Panc1 (cell line): ENCODE measurements around the gene UBE2L6. TPM values are rescaled to one million over a fixed set of nuclear protein-coding genes. Genes with fewer than 3 reads are reported as not detected.

Source experiments
- ATAC-seq: fragments of 200-7000 bp; cut with Tn5 transposase; 2 replicates; pipeline ENCODE4 v1.9.1; 2020; ENCODE audit warnings: mild to moderate bottlenecking, moderate library complexity
- BruUV-seq: library from RNA; stranded (reverse); fragments of 400-500 nt; replicated peaks from 2 replicates; lab custom pipeline; 2021; lab: Mats Ljungman, UMichigan
- CTCF ChIA-PET: fragments of 300-600 bp; sonication (Branson Sonifier 250); formaldehyde crosslinking; loops from one replicate; lab custom pipeline; 2022; ENCODE audit warnings: antibody characterized with exemption; lab: Charles Lee
- POLR2A ChIA-PET: fragments of 300-600 bp; sonication (Branson Sonifier 250); formaldehyde crosslinking; loops from one replicate; lab custom pipeline; 2022; ENCODE audit warnings: antibody characterized with exemption; lab: Charles Lee
- DNase-seq: peaks from one replicate; pipeline ENCODE4 v3.0.0-alpha.2; 2010; ENCODE audit warnings: low read depth, low spot score
- H3K27ac ChIP-seq: 2 replicates; pipeline ENCODE4 v1.5.1; 2011; ENCODE audit warnings: mild to moderate bottlenecking, low read length, inconsistent platforms
- H3K27me3 ChIP-seq: fragments of 200-500 bp; sonication (Bioruptor generic); 2 replicates; pipeline ENCODE4 v1.6.0; 2014; ENCODE audit warnings: low read length, inconsistent platforms; ENCODE audit not compliant: control insufficient read depth, insufficient read depth
- H3K36me3 ChIP-seq: fragments of 200-500 bp; sonication (Bioruptor generic); 2 replicates; pipeline ENCODE4 v1.5.1; 2014; ENCODE audit warnings: inconsistent platforms, mild to moderate bottlenecking, low read length, moderate library complexity; ENCODE audit not compliant: control insufficient read depth, insufficient read depth
- H3K4me1 ChIP-seq: 2 replicates; pipeline ENCODE4 v1.5.1; 2011; ENCODE audit warnings: inconsistent platforms, mild to moderate bottlenecking, low read length, moderate library complexity; ENCODE audit not compliant: control insufficient read depth, insufficient read depth
- H3K4me3 ChIP-seq, 2 experiments: 2 replicates each; pipeline ENCODE4 v1.5.1; 2011 to 2012; ENCODE audit warnings: low read depth in 2 of 2, low read length in 2 of 2, mild to moderate bottlenecking in 2 of 2, inconsistent platforms in 1 of 2, moderate library complexity in 1 of 2
- H3K9me3 ChIP-seq: fragments of 200-500 bp; sonication (Bioruptor generic); 2 replicates; pipeline ENCODE4 v1.5.1; 2014; ENCODE audit warnings: low read depth, mild to moderate bottlenecking, inconsistent platforms, low read length, moderate library complexity; ENCODE audit not compliant: control insufficient read depth, insufficient read depth
- POLR2AphosphoS5 ChIP-seq: IDR thresholded peaks from 2 replicates; pipeline ENCODE4 v1.6.1; 2012; ENCODE audit warnings: mild to moderate bottlenecking, low read depth, low read length, moderate library complexity
- REST ChIP-seq, 2 experiments: IDR thresholded peaks; 2 replicates each; pipeline ENCODE4 v1.6.1; 2011 to 2012; ENCODE audit warnings: low read depth in 2 of 2, control low read depth in 1 of 2, low read length in 1 of 2, mild to moderate bottlenecking in 1 of 2, moderate library complexity in 1 of 2; ENCODE audit not compliant: insufficient read depth in 1 of 2
- SIN3A ChIP-seq: IDR thresholded peaks from 2 replicates; pipeline ENCODE4 v1.6.1; 2012; ENCODE audit warnings: low read depth, mild to moderate bottlenecking, low read length, moderate library complexity, borderline replicate concordance; ENCODE audit not compliant: insufficient read depth
- TCF7L2 ChIP-seq: IDR thresholded peaks from 2 replicates; pipeline ENCODE4 v1.6.1; 2011; ENCODE audit warnings: mild to moderate bottlenecking, low read depth, low read length, inconsistent platforms
- in situ Hi-C: cut with HindIII; loops from 2 replicates; pipeline ENCODE4 v1.10.0; 2016; ENCODE audit warnings: low sequenced_read_pairs, low pct_unique_long_range_greater_than_20kb
- intact Hi-C: fragments of 100-400 bp; cut with micrococcal nuclease; formaldehyde crosslinking; loops from one replicate; pipeline ENCODE4 v1.10.0; 2022; ENCODE audit not compliant: unreplicated experiment
- total RNA-seq: library from RNA; stranded (reverse); gene quantifications from one replicate; pipeline ENCODE4 v1.2.1, GENCODE V29; 2021; ENCODE audit not compliant: unreplicated experiment
- TF ChIP-seq, protein P1 (sequence below): fragments of 450-650 bp; IDR thresholded peaks from 2 replicates; pipeline ENCODE4 v1.5.1; 2017; ENCODE audit warnings: mild to moderate bottlenecking

UBE2L6 gene
- total RNA-seq, 1 experiment from 2014 or later, result 19.1 TPM

GRCh38 chr11:57515332-57516060, 52.0 kb downstream of the UBE2L6 start, which contains the start of gene SLC43A1:
SLC43A1 (minus strand) TSS chr11:57515702; CDS start chr11:57514111, 1,591 bp downstream.
- Histone ChIP-seq H3K4me3 (peak within 1 kb of the TSS; percentile 50 to 70), H3K27me3 (peaks cover 3% of the 10 kb centered on the region; the same call in 1 of the 2 replicates), H3K27ac (no peak within 1 kb of the TSS), H3K4me1 (no peaks in the 10 kb centered on the region), H3K36me3 (no peaks in the 10 kb centered on the region), H3K9me3 (no peaks in the 10 kb centered on the region)
- in situ Hi-C loops, result no loop called here
- no TSS peak for BruUV-seq
- CTCF ChIA-PET, result interaction anchor here (0.6 kb wide), 3 partner anchors 17 to 24 kb away, joined by 3 read pairs; no protein-coding TSS in a partner anchor
- DNase-seq (no peak), ATAC-seq (peak; percentile 45)
- POLR2A ChIA-PET, result interaction anchor here (0.6 kb wide), 1 partner anchor 17 kb away, joined by 4 read pairs; no protein-coding TSS in a partner anchor
- TF ChIP-seq REST (IDR thresholded peaks at IDR 0.05; ENCODE audit: insufficient read depth in 1 of 2, low read depth in 2 of 2, low read length in 1 of 2) (no peak), TCF7L2 (no peak), SIN3A (no peak), POLR2AphosphoS5 (no peak)
- TF ChIP-seq, protein P1, sequence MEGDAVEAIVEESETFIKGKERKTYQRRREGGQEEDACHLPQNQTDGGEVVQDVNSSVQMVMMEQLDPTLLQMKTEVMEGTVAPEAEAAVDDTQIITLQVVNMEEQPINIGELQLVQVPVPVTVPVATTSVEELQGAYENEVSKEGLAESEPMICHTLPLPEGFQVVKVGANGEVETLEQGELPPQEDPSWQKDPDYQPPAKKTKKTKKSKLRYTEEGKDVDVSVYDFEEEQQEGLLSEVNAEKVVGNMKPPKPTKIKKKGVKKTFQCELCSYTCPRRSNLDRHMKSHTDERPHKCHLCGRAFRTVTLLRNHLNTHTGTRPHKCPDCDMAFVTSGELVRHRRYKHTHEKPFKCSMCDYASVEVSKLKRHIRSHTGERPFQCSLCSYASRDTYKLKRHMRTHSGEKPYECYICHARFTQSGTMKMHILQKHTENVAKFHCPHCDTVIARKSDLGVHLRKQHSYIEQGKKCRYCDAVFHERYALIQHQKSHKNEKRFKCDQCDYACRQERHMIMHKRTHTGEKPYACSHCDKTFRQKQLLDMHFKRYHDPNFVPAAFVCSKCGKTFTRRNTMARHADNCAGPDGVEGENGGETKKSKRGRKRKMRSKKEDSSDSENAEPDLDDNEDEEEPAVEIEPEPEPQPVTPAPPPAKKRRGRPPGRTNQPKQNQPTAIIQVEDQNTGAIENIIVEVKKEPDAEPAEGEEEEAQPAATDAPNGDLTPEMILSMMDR, result no peak
- intact Hi-C loops, result no loop called here

DNA sequence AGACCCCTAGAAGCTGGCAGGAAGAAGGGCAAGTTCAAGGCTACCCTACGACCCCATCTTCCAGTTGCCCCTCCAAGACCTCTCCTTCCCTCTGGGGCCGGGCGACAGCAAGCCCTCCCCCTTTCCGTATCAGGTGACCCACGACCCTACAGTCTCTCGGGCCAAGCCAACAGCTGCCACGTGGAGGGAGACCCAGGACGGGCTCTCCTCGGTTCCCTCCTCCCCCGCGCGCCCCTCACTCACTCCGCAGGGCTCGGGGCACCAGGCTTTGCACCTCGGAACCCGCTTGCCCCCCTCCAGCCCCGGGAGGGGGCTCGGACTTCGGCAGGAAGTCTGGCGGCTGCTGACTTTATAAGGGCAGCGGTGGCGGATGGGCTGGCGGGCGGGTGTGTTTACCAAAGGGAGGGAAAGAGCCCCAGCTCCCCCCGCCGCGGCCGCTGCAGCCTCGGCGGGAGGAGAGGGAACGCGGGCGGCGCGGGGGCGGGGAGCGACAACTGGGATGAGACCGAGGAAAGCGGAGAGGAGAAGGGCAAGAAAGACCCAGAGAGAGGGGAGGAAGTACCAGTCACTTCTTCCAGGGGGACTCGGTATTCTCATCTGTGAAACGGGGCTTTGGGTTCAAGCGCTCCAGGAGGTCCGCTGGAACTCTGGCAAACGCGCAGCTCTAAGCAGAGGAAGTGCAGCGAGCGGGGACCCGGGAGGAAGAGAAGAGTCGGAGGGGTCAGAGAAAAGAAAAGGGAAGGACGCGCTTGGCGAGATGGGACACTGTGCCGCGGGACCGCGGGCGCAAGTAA, 52.7 kb downstream of the UBE2L6 start:
- H3K4me1 ChIP-seq, result no peaks in the 10 kb centered on the region
- peaks cover 3% of the 10 kb centered on the region; the same call in 1 of the 2 replicates for H3K27me3 ChIP-seq
- H3K27ac ChIP-seq, result no peak overlapping the region
- intact Hi-C loops (no loop called here), in situ Hi-C loops (no loop called here)
- H3K4me3 ChIP-seq, result peak overlapping the region; percentile 50 to 70
- ATAC-seq (peak; percentile 49), DNase-seq (no peak)
- no TSS peak for BruUV-seq
- ChIA-PET POLR2A (interaction anchor here (0.6 kb wide), 1 partner anchor 16 kb away, joined by 4 read pairs; no protein-coding TSS in a partner anchor), CTCF (no interaction called here)
- TF ChIP-seq, protein P1, result no peak
- no peaks in the 10 kb centered on the region for H3K36me3 ChIP-seq
- no peaks in the 10 kb centered on the region for H3K9me3 ChIP-seq
